Stimulated activated naive B cell treated with anti-CD40 and anti-IgM and Interleukin-4, amounts not matched to agents 10 μg/mL and 1 μg/mL and 100 μg/mL, for 72 hours (primary cell): ENCODE results near the gene CACNA2D3.

Experiments
- ATAC-seq, 2 donors: fragments of 150-1000 bp; cut with Tn5 transposase; replicated peaks; 2 replicates each; pipeline ENCODE4 v1.10.0; 2021; ENCODE audit warnings: moderate library complexity in 1 of 2
- DNase-seq: peaks from one replicate; pipeline ENCODE4 v3.0.0; 2021
- H3K27ac Mint-ChIP-seq: one replicate; pipeline ENCODE4 v1.8.0; 2022; ENCODE audit warnings: mild to moderate bottlenecking, mixed read lengths
- H3K27me3 Mint-ChIP-seq, 2 donors: one replicate each; pipeline ENCODE4 v1.8.0; 2022; ENCODE audit warnings: mixed read lengths in 2 of 2
- H3K36me3 Mint-ChIP-seq, 2 donors: one replicate each; pipeline ENCODE4 v1.8.0; 2022; ENCODE audit warnings: mixed read lengths in 2 of 2, mild to moderate bottlenecking in 1 of 2
- H3K4me1 Mint-ChIP-seq, 2 donors: one replicate each; pipeline ENCODE4 v1.8.0; 2022; ENCODE audit warnings: mixed read lengths in 2 of 2, mild to moderate bottlenecking in 1 of 2
- H3K4me3 Mint-ChIP-seq, 2 donors: one replicate each; pipeline ENCODE4 v1.8.0; 2022; ENCODE audit warnings: mild to moderate bottlenecking in 2 of 2, mixed read lengths in 2 of 2, moderate library complexity in 1 of 2
- H3K9me3 Mint-ChIP-seq, 2 donors: one replicate each; pipeline ENCODE4 v1.8.0; 2022; ENCODE audit warnings: mixed read lengths in 2 of 2, mild to moderate bottlenecking in 1 of 2

CACNA2D3 gene

GRCh38 chr3:54197509-54197908, 75.2 kb downstream of the CACNA2D3 start:
- H3K27me3 Mint-ChIP-seq, result no peaks in the 10 kb centered on the region
- no peaks in the 10 kb centered on the region for H3K4me1 Mint-ChIP-seq
- peaks cover 0 to 2% of the 10 kb centered on the region in 2 donors for H3K9me3 Mint-ChIP-seq
- H3K36me3 Mint-ChIP-seq, result no peaks in the 10 kb centered on the region
- DNase-seq (no peak), ATAC-seq (no peak)
- H3K27ac Mint-ChIP-seq, result no peak overlapping the region
- no peak overlapping the region for H3K4me3 Mint-ChIP-seq

DNA sequence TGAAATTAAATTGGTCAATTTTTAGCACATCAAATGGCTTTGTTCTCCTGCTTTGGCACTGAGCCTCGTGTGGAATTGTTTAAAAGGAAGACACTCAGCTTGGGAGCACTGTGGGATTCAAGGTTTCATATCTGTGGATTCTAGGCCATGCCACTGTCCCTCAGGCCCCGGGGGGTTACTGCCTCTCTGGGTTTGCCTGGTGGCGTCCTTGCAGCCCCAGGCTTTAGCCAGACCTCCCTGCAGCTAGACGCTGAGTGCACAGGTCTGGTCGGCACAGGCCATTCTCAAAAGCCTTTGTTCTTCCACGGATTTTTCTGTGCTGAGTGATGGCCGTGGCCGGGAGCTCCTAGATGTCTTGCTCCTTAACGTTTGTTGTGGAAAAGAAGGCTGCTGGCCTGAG, 76.2 kb downstream of the CACNA2D3 start:
- Mint-ChIP-seq H3K4me1 (no peaks in the 10 kb centered on the region), H3K9me3 (no peaks in the 10 kb centered on the region), H3K36me3 (no peaks in the 10 kb centered on the region), H3K27me3 (no peaks in the 10 kb centered on the region), H3K27ac (no peak overlapping the region), H3K4me3 (no peak overlapping the region)
- DNase-seq (no peak), ATAC-seq (no peak)

- ATAC-seq, result no peak
- Mint-ChIP-seq H3K27ac (no peak overlapping the region), H3K4me1 (no peaks in the 10 kb centered on the region), H3K36me3 (no peaks in the 10 kb centered on the region), H3K4me3 (no peak overlapping the region), H3K9me3 (no peaks in the 10 kb centered on the region), H3K27me3 (no peaks in the 10 kb centered on the region)
- no peak for DNase-seq
Measured at GRCh38 chr3:54202054-54202453, 79.7 kb downstream of the CACNA2D3 start.

DNA sequence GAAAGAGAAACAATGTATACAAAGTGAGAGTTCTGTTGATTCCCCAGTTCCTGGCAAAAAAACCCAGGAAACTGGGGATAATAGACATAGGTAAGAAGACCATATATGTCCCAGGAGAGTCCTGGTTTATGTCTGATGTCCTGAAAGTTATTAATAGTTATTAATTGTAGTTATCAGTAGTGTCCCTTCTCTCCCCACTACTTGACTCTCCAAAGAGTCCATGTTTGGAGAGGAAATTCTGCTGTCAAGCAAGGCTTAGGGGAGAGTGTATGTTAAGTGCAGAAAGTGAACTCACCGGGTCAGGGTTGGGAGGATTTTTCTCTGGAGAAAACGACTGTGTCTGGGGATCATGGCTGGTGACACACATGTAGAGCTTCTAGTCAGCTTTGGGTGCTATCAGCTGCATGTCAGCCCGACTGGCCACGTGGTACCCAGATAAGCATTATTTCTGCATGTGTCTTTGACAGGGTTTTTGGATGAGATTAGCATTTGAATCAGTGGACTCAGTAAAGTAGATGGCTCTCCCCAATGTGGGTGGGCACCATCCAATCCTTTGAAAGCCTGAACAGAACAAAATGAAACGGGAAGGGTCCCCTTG, 80.4 kb downstream of the CACNA2D3 start:
- DNase-seq, result no peak
- Mint-ChIP-seq H3K4me1 (no peaks in the 10 kb centered on the region), H3K36me3 (no peaks in the 10 kb centered on the region), H3K27ac (no peak overlapping the region), H3K4me3 (no peak overlapping the region), H3K27me3 (no peaks in the 10 kb centered on the region), H3K9me3 (no peaks in the 10 kb centered on the region)
- ATAC-seq, result no peak

- H3K27ac Mint-ChIP-seq, result no peak overlapping the region
Measured at GRCh38 chr3:54206874-54207273, 84.5 kb downstream of the CACNA2D3 start.

GRCh38 chr3:54211097-54211496, 88.7 kb downstream of the CACNA2D3 start:
- Mint-ChIP-seq H3K36me3 (no peaks in the 10 kb centered on the region), H3K27ac (no peak overlapping the region), H3K4me3 (no peak overlapping the region), H3K27me3 (no peaks in the 10 kb centered on the region), H3K9me3 (peaks cover 16 to 18% of the 10 kb centered on the region in 2 donors), H3K4me1 (no peaks in the 10 kb centered on the region)
- ATAC-seq, result no peak
- no peak for DNase-seq

More at GRCh38 chr3:54206874-54207273, 84.5 kb downstream of the CACNA2D3 start:
- Mint-ChIP-seq H3K27me3 (no peaks in the 10 kb centered on the region), H3K4me1 (no peaks in the 10 kb centered on the region), H3K36me3 (no peaks in the 10 kb centered on the region), H3K4me3 (no peak overlapping the region), H3K9me3 (peaks cover 8 to 12% of the 10 kb centered on the region in 2 donors)
- ATAC-seq (no peak), DNase-seq (no peak)

- no peak for ATAC-seq
- no peak for DNase-seq
- Mint-ChIP-seq H3K27ac (no peak overlapping the region), H3K4me3 (no peak overlapping the region), H3K9me3 (peaks cover 16 to 18% of the 10 kb centered on the region in 2 donors), H3K4me1 (no peaks in the 10 kb centered on the region), H3K27me3 (no peaks in the 10 kb centered on the region), H3K36me3 (no peaks in the 10 kb centered on the region)
Measured at GRCh38 chr3:54212723-54213122, 90.4 kb downstream of the CACNA2D3 start.

DNA sequence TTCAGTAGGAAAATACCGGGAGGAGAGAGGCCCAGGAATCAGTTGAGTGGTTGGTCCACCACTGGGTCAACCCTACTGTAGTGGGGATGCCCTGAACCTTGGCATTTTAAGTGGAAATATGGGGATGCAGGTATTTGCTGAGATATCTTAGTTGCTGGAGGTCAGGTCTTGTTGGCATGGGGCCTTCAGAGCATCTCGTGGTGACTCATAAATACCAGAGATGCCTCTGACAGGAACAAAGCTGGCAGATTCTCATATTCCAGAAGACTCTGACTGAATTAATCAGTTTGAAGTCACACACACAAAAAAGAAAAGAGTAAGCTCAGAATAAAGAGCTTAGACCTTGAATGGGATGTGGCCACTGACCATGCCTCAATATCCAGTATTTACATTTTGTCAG, 91.6 kb downstream of the CACNA2D3 start:
- ATAC-seq (no peak), DNase-seq (no peak)
- no peaks in the 10 kb centered on the region for H3K4me1 Mint-ChIP-seq
- no peak overlapping the region for H3K27ac Mint-ChIP-seq
- no peaks in the 10 kb centered on the region for H3K27me3 Mint-ChIP-seq
- no peak overlapping the region for H3K4me3 Mint-ChIP-seq
- peaks cover 10 to 12% of the 10 kb centered on the region in 2 donors for H3K9me3 Mint-ChIP-seq
- H3K36me3 Mint-ChIP-seq, result no peaks in the 10 kb centered on the region

- H3K27me3 Mint-ChIP-seq, result no peaks in the 10 kb centered on the region
- peaks cover 6 to 8% of the 10 kb centered on the region in 2 donors for H3K9me3 Mint-ChIP-seq
- H3K27ac Mint-ChIP-seq, result no peak overlapping the region
- H3K36me3 Mint-ChIP-seq, result no peaks in the 10 kb centered on the region
- H3K4me3 Mint-ChIP-seq, result no peak overlapping the region
- no peak for DNase-seq
- H3K4me1 Mint-ChIP-seq, result no peaks in the 10 kb centered on the region
- ATAC-seq, result no peak
Measured at GRCh38 chr3:54214845-54215244, 92.5 kb downstream of the CACNA2D3 start.

DNA sequence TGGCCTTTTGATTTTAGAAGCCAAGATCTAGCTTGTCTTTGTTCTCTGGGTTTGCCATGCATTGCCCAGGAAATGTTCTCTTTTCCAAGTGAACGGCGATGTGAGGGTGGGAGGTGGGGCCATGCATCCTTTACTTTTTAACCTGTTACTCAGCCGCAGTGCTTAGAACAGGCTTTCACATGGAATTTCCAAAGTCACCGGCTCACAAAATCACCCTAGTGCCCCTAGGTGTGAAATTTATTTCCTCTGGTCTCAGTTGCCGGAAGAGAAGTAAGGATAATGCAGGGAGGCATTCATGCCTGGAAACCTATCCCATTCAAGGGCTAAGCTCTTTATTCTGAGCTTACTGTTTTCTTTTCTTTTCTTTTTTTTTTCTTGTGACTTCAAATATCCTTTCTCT, 93.2 kb downstream of the CACNA2D3 start:
- H3K9me3 Mint-ChIP-seq, result peaks cover 5 to 8% of the 10 kb centered on the region in 2 donors
- no peak overlapping the region for H3K4me3 Mint-ChIP-seq
- no peaks in the 10 kb centered on the region for H3K36me3 Mint-ChIP-seq
- no peaks in the 10 kb centered on the region for H3K4me1 Mint-ChIP-seq
- ATAC-seq, result no peak
- no peak for DNase-seq
- no peaks in the 10 kb centered on the region for H3K27me3 Mint-ChIP-seq
- H3K27ac Mint-ChIP-seq, result no peak overlapping the region

DNA sequence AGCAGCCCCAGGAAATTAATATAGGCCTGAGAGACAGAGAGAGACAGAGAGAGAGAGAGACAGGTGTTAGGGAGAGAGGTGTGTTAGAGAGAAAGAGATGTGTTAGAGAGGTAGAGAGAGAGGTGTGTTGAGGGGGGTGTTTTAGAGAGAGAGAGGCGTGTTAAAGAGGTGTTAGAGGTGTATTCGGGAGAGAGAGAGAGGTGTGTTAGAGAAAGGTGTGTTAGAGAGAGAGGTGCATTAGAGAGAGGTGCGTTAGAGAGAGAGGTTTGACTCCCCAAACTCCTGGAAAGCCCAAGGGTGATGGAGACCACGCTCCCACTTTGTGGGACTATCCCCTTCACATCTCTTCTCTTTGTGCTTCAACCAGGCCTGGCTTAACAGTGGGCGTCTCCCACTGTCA, 95.5 kb downstream of the CACNA2D3 start:
- Mint-ChIP-seq H3K9me3 (peaks cover 3 to 5% of the 10 kb centered on the region in 2 donors), H3K27ac (no peak overlapping the region), H3K36me3 (no peaks in the 10 kb centered on the region), H3K4me1 (no peaks in the 10 kb centered on the region), H3K27me3 (no peaks in the 10 kb centered on the region), H3K4me3 (no peak overlapping the region)
- no peak for DNase-seq
- no peak for ATAC-seq

DNA sequence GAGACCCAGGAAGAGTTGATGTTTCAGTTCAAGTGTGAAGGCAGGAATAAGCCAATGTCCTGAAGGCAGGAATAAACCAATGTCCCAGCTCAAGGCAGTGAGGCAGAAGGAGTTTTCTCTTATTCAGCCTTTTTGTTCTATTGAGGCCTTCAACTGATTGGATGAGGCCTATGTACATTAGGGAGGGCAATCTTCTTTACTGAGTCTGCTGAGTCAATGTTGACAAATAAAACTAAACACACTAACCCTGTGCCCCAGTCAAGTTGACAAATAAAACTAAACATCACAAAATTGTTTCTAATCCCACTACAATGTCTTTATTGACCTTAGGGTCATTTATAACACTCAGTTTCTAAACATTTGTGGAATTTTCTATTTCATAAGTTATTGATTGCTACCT, 100.0 kb downstream of the CACNA2D3 start:
- Mint-ChIP-seq H3K9me3 (peaks cover 1 to 4% of the 10 kb centered on the region in 2 donors), H3K36me3 (no peaks in the 10 kb centered on the region), H3K27ac (no peak overlapping the region), H3K27me3 (peaks cover 0 to 5% of the 10 kb centered on the region in 2 donors), H3K4me1 (no peaks in the 10 kb centered on the region), H3K4me3 (no peak overlapping the region)
- DNase-seq (no peak), ATAC-seq (no peak)

DNA sequence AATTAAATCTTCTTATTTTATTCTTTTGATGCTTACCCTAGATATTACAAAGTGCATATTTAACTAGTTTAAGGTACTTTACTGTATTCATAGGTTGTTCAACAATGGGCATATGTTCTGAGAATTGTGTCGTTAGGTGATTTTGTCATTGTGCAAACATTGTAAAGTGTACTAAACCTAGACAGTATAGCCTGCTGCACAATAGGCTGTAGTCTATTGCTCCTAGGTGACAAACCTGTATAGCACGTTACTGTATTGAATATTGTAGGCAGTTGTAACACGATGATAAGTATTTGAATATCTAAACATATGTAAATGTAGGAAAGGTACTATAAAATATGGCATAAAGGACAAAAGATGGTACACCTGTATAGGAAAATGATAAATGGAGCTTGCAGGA, 100.7 kb downstream of the CACNA2D3 start:
- ATAC-seq (no peak), DNase-seq (no peak)
- H3K4me3 Mint-ChIP-seq, result no peak overlapping the region
- peaks cover 0 to 5% of the 10 kb centered on the region in 2 donors for H3K27me3 Mint-ChIP-seq
- peaks cover 1 to 4% of the 10 kb centered on the region in 2 donors for H3K9me3 Mint-ChIP-seq
- no peak overlapping the region for H3K27ac Mint-ChIP-seq
- H3K4me1 Mint-ChIP-seq, result no peaks in the 10 kb centered on the region
- no peaks in the 10 kb centered on the region for H3K36me3 Mint-ChIP-seq

- H3K4me3 Mint-ChIP-seq, result no peak overlapping the region
- DNase-seq (no peak), ATAC-seq (no peak)
- no peak overlapping the region for H3K27ac Mint-ChIP-seq
- H3K36me3 Mint-ChIP-seq, result no peaks in the 10 kb centered on the region
- H3K4me1 Mint-ChIP-seq, result no peaks in the 10 kb centered on the region
- H3K9me3 Mint-ChIP-seq, result peaks cover 1 to 4% of the 10 kb centered on the region in 2 donors
- H3K27me3 Mint-ChIP-seq, result peaks cover 3 to 5% of the 10 kb centered on the region in 2 donors
Measured at GRCh38 chr3:54225841-54226528, 103.6 kb downstream of the CACNA2D3 start.

- H3K36me3 Mint-ChIP-seq, result no peaks in the 10 kb centered on the region
Measured at GRCh38 chr3:54228806-54229205, 106.5 kb downstream of the CACNA2D3 start.

More at GRCh38 chr3:54228806-54229205, 106.5 kb downstream of the CACNA2D3 start:
- Mint-ChIP-seq H3K9me3 (peaks cover 1 to 4% of the 10 kb centered on the region in 2 donors), H3K27ac (no peak overlapping the region), H3K4me3 (no peak overlapping the region), H3K4me1 (no peaks in the 10 kb centered on the region), H3K27me3 (peaks cover 5 to 8% of the 10 kb centered on the region in 2 donors)
- ATAC-seq (no peak), DNase-seq (no peak)
